Measurements from ENCODE around the gene TOP3B. TPM values are rescaled to one million over a fixed set of nuclear protein-coding genes. Genes with fewer than 3 reads are reported as not detected.
A peak's percentile ranks its signal among the peaks of the same experiment; 100 is the strongest.

The TOP3B gene
- total RNA-seq, 1 donor from 2014 or later: 10.4 TPM

- intact Hi-C loops (cut with DNase I): loop anchor here (1.0 to 2.0 kb wide), 4 partner anchors 15 to 225 kb away; partner anchors contain the start of genes MAPK1 and PPM1F
- peak; percentile 96 for DNase-seq (ENCODE audit: missing footprints)
- ATAC-seq: peak; percentile 94
Observed at GRCh38 chr22:21938071-21938822, 44.3 kb downstream of the TOP3B start.

DNA sequence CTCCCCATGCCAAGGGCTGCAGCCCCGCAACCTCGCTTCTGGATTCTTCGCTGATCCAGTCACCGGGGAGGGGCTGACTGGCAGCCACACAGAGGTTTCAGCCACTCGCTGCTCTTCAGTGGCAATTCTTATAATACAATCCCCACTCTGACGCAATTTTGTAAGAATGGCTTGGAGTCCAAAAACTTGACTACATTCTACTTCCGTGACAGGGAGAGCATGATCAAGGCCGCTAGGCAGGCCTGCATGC lies 44.8 kb downstream of the TOP3B start:
- DNase-seq (ENCODE audit: missing footprints) (no peak), ATAC-seq (peak; percentile 43)
- intact Hi-C loops (cut with DNase I): loop anchor here (1.0 to 2.0 kb wide), 4 partner anchors 15 to 224 kb away; partner anchors contain the start of genes MAPK1 and PPM1F

DNA sequence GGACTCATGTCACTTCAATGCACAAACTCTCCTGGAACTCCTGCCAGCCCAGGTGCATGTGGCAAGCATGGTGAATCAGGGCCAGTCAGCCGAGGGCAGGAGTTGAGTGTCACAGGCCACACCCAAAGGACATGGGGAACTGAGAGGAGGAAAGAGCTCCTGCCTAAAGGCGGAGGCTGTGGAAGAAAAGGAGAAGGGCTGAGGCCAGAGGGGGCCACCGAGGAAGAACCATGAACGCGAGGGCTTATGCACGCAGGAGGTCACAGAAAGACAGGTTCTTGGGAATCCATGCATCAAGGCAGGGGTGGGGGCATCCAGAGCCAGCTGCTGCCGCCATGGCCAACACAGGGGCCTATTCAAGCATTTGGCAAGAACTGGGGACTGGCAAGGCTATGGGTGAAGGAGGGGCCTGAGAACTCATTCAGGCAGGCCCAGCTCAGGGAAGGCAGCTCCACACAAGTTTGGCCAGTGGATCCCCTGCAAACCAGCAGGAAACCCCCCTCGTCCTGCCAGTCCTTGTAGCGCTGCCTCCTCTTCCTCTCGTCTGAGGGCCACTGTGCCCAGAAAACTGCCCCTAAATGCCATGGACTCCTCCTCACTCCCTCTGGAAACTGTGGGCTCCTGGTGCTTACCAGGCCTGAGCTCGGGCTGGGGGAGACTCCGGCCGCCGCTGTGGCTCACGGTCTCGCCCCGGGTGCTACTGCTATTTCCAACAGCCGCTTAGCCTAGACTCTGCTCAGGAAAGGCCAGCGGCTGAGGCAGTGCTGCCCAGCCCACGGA lies 45.4 kb downstream of the TOP3B start:
- DNase-seq (ENCODE audit: missing footprints) (no peak), ATAC-seq (no peak)
- intact Hi-C loops (cut with DNase I): no loop called here

- DNase-seq (ENCODE audit: missing footprints) (peak; percentile 85), ATAC-seq (no peak)
- intact Hi-C loops (cut with DNase I): no loop called here
Observed at GRCh38 chr22:21936151-21936775, 46.3 kb downstream of the TOP3B start.

DNA sequence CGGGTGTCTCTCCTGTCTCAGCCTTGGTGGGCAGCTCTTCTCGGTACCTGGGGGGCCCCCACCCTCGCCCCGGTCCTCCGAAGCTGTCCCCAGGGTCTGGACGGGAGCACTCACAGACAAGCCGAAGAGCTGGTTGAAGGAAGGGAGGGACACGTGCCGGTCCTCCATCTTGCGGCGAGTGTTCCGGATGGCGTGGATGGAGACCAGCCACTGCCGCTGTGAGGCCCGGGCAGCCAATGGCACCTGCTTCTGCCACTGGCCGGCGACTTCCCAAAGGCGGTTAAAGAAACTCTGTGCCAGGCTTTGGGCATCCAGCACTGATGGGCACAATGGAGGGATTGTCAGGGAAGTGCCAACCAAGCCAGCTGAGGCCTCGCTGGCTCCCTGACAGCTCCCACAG lies 48.7 kb downstream of the TOP3B start:
- ATAC-seq (no peak), DNase-seq (ENCODE audit: missing footprints) (no peak)
- intact Hi-C loops (cut with DNase I): no loop called here

DNA sequence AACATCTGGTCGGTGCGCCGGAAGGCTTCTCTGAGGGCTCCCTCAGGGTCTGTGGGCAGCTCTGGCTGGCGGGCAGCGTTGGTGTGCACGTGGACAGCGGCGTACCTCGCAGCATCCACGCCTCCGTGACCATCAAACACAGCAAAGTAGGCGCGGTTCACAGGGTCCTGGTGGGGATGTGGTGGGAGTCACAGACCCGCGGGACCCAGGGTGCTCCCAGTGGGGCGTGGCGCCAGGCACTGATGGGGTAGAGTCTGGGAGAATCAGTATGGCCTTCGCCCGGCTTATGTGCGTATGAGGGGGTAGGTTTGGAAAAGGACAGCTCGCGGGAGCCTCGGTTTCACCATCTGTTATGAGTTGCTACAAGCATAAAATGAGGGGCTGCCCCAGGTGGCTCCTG lies 49.2 kb downstream of the TOP3B start:
- intact Hi-C loops (cut with DNase I): no loop called here
- ATAC-seq: no peak
- DNase-seq (ENCODE audit: missing footprints): no peak

GRCh38 chr22:21932347-21932746 lies 50.2 kb downstream of the TOP3B start:
- intact Hi-C loops (cut with DNase I): no loop called here
- DNase-seq (ENCODE audit: missing footprints) (no peak), ATAC-seq (no peak)

DNA sequence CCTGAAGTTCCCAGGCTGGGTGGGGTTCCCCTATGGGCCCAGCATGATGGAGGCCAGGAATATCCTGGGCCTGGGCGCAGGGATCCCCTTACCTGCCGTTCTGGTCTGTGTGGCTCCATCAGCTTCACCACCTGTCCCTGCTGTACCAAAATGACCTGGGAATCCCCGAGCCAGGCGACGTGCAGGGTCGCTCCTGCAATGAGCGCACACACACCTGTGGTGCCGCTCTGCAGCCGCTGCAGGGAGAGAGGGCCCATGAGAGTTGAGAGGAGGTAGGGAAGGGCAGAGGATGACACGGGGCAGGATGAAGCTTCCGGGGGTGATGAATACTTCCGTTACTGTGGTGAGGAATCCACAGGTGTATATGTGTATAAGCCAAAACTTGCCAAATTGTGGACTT lies 51.5 kb downstream of the TOP3B start:
- DNase-seq (ENCODE audit: missing footprints): no peak
- intact Hi-C loops (cut with DNase I): no loop called here
- ATAC-seq: no peak

DNA sequence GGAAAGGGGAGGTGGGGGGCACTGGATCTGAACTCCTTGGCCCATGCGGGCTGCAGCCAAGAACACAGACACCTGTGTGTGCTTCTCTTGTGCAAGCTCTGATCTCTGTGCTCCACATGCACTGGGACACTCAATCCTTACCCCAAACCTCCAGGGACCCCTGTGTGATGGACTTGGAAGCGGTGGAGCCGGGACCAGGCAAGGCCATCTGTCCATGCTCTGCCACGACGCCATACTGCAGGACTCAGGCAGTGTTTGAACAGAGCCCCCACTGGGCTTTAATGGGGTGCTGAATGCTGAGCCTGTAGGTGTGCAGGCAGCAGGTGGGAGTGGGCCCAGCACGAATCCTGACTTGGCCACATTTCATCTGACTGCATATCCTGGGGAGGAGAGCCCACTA lies 53.3 kb downstream of the TOP3B start:
- intact Hi-C loops (cut with DNase I): no loop called here
- no peak for ATAC-seq
- no peak for DNase-seq (ENCODE audit: missing footprints)

DNA sequence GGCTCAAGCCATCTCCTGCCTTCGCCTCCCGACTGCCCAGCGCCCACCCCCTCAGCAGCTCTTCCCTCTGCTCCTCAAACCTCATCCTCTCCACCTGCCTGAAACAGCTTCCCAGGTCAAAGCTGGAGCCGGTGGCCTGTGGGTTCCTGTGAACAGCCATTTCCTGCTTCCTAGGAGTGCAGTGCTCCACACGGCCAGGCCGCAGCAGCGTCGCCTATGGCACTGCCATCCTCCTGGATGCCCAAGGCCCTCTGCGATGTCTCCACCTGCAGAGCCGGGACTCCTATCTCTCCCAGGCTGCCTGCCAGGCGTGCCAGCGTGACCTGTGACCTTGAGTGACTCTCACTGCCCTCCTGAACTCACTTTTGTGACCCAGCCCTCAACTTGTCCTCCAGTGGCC lies 54.5 kb downstream of the TOP3B start:
- intact Hi-C loops (cut with DNase I): no loop called here
- DNase-seq (ENCODE audit: missing footprints) (no peak), ATAC-seq (no peak)

DNA sequence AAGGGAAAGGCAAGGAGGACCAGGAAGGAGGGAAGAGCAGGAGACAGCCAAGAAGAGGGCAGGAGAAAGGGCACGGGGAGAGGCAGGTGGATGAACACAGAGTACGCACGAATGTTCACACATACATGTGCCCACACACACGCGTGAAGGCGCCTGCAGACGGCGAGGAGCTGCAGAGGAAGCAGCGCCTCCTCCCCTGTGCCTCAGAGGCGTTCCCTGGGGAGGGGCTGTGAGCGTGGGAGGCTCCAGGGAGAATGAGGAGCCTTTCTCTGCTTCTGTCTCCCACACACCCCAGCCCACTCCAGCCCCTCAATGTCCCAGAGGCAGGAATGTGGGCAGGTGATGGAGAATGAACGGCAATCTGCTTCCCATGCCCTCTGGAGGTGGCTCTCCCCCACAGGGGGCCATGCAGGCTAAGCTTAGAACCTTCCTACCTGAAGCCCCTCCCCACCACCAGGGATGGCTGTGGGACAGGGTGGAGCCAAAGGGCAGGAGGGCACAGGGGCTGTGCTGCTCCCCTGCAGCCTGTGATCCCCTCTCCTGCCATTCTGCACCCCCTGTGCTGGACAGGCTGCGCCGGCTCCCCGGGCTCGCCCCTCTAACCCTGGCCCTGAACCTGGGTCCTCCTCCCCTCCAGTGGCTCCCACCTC lies 55.3 kb downstream of the TOP3B start:
- DNase-seq (ENCODE audit: missing footprints) (no peak), ATAC-seq (no peak)
- intact Hi-C loops (cut with DNase I): no loop called here

DNA sequence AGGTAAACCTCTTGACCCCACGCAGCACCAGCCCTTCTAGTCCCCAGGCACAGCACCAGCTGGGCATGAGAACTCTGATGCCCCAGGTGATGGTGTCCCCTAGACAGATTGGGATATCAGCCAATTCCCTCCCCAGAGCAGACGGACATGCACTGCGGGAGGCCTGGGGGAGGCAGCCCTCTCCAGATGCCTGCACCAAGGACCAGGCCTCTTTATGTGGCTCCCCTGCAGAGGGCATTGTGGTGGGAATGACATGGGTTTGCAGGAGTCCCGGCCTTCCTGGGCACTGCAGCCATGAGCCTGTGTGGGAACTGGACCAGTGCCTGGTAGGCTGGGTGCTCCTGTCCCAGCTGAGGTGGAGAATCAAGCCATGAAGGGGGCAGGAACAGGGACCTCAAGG lies 55.9 kb downstream of the TOP3B start:
- intact Hi-C loops (cut with DNase I): no loop called here
- DNase-seq (ENCODE audit: missing footprints) (no peak), ATAC-seq (no peak)

DNA sequence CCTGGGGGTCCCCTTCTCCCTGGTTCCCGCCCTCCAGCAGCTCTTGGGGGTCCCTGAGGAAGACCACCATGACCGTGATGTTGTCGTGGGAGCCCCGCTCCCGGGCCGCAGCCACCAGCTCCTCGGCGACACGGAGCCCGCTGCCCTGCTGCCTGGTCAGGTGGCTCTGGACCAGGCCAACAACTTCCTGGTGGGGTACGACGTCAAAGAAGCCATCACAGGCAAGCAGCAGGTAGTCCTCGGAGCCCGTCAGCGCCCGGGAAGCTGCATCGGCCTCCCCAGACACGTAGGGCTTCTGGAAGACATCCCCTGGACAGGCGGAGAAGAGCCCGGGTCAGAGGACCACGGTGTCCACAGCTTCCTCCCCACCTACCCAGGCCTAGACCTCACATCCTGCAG lies 59.4 kb downstream of the TOP3B start:
- ATAC-seq: no peak
- DNase-seq (ENCODE audit: missing footprints): no peak
- intact Hi-C loops (cut with DNase I): no loop called here

- no peak for DNase-seq (ENCODE audit: missing footprints)
- intact Hi-C loops (cut with DNase I): no loop called here
- no peak for ATAC-seq
Observed at GRCh38 chr22:21922370-21923162, 60.0 kb downstream of the TOP3B start.

GRCh38 chr22:21921729-21922128 lies 60.9 kb downstream of the TOP3B start:
- ATAC-seq (no peak), DNase-seq (ENCODE audit: missing footprints) (no peak)
- intact Hi-C loops (cut with DNase I): no loop called here

DNA sequence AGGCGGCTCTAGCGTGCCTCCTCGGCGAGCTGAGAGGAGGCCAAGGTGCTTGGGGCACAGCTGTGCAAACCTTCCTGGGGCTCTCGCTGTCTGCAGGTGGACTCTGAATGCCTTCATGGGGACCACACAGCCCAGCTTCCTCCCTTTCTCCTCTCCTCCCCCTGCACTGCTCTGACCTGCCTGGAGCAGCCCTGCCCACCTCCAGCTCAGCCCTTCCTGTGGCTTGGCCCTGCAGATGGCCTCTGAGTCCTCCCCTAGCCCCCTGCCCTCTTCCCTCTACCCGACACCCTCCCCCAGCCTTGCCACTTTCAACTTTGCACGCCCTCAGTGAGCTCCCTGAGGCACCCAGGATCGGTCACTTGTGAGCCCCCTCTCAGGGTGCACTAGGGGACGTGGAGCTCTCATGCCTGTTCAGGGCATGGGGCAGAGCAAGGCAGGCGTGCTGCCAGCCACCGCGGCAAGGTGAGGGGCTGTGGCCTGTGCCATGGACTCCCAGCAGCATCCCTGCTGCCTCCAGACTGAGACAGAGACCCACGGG lies 61.3 kb downstream of the TOP3B start:
- ATAC-seq (no peak), DNase-seq (ENCODE audit: missing footprints) (no peak)
- intact Hi-C loops (cut with DNase I): no loop called here

DNA sequence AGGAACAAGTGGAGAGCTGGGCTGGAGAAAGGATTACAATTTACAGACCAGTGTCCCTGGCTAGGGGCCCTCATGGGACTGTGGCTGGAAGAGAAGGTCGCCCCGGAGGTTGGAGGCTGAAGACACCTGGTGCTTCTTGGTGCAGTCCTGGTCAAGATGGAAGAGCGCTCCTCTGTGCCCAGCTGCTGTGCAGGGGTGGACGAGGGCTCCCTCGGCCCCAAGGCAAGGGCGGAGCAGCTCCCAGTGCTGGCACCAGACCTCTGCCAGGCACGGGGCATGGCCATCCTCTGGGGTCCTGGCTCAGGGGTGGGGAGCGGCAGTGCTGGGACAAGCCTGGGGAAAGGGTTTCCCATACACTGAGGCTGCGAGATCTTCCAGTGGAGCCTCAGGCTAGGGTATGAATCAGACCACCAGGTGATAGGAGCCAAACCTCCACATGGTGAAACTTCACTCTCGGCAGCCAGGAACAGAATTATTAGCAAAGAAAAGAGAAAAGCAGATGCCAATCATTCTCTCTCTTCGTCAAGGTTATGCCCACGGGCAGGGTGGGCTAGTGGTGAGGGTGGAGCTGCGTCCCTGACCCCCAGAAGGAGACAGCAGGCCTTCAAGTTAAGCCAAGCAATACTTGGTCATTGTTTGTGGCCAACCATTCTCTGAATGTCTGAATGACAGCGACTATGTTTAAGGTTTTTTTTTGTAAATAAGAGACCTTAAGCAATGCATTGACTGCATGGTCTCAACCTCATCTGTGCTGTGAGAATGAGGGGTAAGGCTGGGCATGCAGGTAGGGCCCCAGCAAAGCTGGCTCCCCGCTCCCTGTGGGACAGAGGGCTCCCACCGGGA lies 62.0 kb downstream of the TOP3B start:
- ATAC-seq (no peak), DNase-seq (ENCODE audit: missing footprints) (no peak)
- intact Hi-C loops (cut with DNase I): no loop called here

Measured in Right ventricle myocardium inferior (tissue), 1 donor.